HG03139 (cell line): ENCODE data around the gene SLC10A7.
A peak's percentile ranks its signal among the peaks of the same experiment; 100 is the strongest.

Experiments used
- ATAC-seq: cut with Tn5 transposase; IDR thresholded peaks from one replicate; pipeline ENCODE4 v1.9.1; 2021; ENCODE audit not compliant: unreplicated experiment

Gene SLC10A7, protein sequence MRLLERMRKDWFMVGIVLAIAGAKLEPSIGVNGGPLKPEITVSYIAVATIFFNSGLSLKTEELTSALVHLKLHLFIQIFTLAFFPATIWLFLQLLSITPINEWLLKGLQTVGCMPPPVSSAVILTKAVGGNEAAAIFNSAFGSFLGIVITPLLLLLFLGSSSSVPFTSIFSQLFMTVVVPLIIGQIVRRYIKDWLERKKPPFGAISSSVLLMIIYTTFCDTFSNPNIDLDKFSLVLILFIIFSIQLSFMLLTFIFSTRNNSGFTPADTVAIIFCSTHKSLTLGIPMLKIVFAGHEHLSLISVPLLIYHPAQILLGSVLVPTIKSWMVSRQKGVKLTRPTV

DNA sequence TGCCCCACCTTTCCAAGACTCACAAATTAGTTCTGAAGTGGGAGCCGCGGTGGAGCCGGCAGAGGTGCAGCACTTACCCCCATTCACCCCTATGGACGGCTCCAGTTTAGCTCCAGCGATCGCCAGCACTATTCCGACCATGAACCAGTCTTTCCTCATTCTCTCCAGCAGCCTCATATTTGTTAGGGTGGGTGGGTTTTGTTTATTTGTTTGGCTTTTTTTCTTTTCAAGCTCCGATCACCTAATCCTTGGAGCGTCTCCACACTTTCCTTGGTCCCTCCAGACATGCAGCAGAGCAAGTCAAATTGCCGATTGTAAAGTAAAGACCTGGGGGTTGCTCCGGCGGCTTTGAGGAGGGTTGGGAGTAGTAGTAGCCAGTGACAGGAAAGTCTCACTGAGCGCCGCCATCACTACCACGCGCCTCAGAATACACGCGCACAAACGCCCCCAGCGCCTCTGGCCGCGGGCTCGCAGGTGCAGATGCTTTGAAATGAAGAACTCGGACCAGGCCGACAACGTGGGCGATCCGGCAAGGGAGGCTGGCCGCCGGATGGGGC is at the start of gene SLC10A7:
SLC10A7 (minus strand) TSS at position 400 of the 557 bp plus-strand sequence; CDS start at position 177, 223 bp downstream.
- peak; percentile 75 for ATAC-seq

DNA sequence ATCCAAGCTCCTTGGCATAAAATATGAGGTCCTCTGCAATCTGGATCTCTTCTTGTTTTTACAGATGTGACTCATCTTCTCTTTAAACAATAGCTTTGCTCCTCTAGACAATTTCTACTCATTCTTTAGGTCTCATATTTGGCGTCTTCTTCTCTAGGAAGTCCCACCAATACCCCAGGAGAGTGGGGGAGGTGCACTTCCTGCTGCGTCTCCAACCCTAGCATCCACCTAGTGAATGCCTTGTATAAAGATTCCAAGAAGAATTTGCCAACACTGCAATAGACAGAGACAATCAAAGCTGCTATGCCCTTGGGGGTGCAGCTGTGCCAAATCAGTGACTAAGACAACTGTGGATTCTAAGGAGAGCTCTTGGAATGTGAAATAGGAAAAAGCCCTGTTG is 45.7 kb upstream of the SLC10A7 start:
- no peak for ATAC-seq

DNA sequence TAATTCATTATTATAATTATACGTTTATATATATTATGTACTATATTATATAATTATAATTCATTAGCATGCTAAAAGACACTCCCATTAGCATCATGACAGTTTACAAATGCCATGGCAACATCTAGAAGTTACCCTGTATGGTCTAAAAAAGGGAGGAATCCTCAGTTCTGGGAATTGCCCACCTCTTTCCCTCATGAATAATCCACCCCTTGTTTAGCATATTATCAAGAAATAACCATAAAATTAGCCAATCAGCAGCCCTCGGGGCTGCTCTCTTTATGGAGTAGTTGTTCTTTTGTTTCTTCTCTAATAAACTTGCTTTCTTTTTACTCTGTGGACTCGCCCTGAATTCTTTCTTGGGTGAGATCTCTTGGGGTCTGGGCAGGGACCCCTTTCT is 42.8 kb upstream of the SLC10A7 start:
- ATAC-seq: no peak

DNA sequence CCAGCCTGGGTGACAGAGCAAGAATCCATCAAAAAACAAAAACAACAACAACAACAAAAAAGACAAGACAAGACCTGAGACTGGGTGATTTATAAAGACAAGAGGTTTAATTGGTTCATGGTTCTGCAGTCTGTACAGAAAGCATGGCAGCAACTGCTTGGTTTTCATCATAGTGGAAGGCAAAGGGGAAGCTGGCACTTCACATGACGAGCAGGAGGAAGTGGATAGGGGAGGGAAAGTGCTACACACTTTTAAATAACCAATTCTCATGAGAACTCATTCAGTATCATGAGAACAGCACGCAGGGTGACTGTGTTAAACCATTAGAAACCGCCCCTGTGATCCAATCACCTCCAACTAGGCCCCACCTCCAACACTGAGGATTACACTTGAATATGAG is 28.4 kb upstream of the SLC10A7 start:
- no peak for ATAC-seq

DNA sequence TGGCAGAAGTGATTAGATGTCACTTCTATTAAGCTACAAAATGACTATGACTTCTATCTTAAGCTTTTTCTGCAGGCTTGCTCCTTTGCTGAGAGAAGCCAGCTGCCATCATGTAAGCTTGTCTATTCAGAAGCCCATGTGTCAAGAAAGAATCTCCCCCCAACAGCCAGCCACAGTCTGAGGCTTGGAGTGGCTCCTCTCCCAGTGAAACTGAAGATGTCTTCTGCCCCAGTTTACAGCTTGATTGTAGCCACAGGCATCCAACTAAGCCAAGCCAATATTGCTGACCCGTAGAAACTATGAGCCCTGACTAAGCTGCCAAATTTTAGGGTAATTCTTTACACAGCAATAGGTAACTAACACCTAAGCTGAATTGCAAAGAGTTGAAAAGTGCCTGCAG is 26.7 kb upstream of the SLC10A7 start:
- no peak for ATAC-seq

DNA sequence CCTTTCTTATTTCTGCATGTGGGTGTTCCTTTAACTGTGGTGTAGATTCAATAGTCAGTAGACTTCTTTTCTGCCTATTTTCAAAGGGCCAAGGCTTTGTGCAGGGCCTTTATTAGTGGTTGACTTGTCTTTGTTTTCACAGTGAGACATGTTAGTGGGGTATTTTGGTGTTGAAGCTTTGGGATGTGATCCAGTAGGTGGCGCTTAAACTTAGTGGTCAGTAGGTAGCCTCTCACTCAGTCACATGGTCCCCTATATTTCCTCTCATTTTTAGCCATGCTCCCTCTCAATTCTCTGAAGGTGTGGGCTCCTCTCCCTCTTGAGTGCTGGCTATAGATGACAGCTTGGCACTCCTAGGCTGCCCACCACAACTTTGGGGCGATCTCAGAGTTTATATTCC is 23.4 kb upstream of the SLC10A7 start:
- no peak for ATAC-seq

DNA sequence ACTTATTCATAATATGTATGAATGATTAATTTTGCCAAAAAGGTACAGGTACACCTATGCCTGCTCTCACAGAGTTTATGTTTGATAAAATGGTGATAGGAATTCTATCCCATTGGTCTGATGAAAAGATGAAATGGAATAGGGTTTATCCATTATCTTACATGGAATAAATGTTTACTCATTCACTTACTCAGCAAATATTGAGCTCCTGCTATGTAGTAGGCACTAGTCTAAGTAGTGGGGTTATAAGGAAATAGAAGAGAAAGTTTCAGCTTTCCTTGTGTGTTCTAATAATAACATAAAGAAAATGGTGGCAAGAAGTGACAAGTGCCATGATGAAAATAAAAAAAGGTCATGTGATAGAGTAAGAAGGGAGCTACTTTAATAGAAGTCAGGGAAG is 12.4 kb upstream of the SLC10A7 start:
- no peak for ATAC-seq

DNA sequence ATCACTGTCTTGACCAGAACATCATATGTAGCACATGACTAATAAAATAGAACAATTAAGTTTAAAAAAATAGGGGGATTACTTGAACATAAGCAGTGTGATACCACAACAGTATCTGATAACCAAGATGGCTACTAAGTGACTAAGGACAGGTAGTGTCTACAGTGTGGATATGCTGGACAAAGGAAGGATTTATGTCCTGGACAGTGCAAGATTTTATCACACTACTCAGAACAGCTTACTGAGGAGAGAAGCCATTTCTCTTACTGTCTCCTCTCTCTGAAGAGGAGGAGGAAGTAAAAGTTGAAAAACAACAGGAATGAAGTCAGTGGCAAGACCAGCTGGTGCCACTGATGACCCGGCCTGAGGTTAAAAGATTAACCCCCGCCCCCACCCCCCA is 4.0 kb upstream of the SLC10A7 start:
- no peak for ATAC-seq

DNA sequence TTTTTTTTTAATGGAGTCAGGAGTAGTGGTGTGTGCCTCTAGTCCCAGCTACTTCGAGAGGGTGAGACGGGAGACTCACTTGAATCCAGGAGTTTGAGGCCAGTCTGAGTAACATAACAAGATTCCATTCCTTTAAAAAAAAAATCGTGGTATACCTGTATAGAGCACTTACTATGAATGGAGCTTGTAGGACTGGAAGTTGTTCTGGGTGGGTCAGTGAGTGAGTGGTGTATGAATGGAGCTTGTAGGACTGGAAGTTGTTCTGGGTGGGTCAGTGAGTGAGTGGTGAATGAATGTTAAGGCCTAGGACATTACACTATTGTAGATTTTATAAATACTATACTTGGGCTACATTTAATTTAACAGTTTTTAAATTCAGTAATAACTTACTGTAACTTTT is 2.9 kb upstream of the SLC10A7 start:
- ATAC-seq: no peak

DNA sequence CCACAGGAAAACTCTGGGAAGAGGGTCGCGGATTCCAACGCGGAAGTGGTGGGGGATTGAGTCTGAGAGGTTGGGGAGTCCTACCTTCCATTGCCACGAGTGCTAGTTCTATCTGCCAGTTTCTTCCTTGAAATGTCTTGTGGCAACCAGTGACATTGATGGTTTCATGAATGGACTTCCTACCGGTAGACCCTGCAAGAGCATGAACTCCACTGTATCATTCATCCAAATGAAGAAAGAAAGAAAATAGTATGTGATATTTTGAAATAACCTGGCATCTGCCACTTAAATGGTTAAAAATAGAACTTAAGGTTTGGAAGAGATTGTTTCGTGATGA is 1.1 kb upstream of the SLC10A7 start:
- peak; percentile 19 for ATAC-seq

DNA sequence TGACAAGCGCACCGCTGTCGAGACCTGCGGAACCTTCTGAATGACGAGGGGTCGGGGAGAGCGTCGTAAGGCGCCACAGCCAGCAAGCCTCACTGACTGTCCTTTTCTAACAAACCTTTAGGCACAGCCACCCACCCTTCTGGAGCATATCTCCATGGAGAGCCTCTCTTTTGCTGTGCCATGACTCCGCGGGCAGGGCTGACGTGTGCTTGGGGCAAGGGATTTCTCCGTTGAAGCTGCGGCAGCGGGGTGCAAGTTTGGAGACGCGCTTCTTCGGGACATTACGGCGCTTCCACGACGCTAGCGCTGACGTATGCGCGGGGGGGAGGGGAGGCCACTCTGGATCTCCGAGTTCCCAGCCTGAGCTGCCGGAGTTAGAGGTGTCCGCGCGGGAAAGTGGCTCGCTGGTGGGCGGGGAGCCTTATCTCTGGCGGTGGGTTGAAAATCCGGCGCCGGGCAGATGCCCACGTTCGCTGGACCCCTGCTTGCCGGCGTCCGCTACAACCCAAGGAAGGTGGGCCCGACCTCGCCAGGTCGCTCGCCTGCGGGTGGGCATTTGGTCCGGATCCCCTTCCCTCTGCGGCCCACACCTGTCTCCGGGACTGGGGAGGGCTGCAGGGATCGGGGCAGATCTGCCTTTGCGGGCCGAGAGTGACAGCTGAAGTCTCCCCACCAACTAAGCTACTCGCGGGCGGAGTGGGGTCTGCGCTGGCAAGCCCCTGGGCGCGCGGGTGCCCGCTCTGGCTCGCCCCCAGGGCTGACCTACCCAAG is 543 bp upstream of the SLC10A7 start:
- ATAC-seq: peak; percentile 69

DNA sequence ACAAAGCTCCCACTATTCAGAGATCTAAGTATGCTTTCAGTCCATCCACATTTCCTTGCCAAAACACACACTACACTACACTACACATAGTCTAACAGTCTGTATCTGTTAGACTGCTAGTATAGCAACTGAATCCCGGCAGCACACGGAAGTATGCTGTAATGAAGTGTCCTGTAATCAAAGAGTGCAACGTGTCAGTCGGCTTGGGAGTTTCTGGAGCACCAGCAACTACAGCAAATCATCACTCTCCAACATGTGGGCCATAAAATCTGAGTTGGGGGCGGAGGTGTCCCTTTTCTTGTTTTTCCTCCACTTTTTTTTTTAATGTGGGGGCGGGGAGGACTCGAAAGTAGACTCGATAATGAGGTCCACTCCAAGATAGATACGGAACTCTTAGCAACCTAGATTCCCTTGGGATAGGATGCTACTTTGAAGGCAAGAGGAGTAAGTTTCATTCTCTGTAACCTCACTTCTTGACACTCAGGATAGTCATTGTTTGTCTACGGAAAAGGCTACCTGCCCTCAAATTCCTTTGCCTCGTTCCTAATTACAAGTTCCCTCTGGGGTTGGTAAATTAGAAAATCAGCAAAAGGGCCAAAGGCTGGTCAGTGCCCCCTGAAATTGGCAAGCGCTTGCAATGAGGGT is 722 bp downstream of the SLC10A7 start:
- peak; percentile 30 for ATAC-seq

DNA sequence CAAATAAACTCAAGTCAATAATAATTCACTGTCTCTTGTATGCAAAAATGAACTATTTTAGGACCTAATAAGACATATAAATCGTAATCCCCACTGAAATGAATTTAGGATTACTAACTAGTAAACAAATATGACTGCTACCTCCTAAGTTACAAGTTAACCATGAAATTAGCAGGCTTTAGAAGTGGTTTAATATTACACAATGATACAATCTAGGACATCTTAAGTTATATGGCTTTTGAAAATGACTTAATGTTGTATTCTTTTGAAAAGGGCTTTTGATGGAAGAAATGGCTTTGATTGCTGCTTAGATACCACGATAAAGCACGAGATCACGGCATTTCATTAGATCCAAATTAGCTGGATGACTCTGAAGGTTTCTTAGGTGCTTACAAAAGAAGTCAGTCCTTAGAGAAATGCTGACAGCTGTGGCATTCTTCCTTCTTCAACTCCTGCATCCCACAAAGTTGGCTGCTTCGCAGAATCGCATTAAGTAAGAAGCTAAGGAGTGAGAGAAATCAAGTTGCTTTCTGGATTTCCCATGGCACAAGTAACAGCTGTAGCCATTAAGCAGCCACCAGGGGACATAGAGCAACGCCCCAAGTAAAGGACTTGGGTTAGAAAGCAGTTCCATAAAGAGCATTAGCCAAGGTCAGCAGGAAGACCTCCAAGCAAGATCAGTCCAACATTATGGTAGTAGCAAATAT is 6.9 kb downstream of the SLC10A7 start:
- no peak for ATAC-seq

DNA sequence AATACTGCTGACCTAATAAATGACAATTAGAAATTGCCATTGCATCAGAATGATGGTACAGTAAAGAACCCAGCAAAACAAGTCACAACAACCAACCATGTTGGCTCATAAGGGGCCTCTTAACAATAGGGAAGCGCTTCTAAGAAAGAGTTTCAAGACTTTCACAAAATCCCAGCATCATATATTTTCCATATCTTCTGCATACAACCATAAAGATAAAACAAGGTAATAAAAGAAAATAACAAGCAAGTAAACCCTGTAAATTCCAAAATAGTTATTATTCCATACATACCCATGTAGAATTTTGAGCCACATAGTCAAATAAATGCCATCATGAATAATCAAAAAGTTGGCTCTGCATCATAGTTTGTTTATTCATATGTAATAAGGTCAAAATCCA is 8.2 kb downstream of the SLC10A7 start:
- ATAC-seq: no peak

DNA sequence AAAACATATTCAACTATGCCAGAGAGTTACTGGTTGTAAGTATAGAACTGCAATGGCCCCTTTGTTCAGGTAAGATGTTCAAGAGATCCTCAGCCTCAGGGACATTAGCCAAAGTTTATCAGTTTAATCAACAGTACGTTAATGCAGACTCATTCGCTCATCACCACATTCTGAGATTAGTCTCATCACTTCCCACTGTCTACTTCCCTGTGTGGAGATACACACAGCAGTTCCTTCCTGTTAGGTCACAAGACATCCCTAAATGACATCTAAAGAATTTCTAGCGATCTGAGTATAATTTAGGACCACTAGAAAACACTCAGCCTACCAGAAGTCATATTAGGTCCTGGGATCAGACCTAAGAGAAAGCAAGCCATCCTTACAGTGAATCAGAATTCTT is 10.4 kb downstream of the SLC10A7 start:
- ATAC-seq: no peak

DNA sequence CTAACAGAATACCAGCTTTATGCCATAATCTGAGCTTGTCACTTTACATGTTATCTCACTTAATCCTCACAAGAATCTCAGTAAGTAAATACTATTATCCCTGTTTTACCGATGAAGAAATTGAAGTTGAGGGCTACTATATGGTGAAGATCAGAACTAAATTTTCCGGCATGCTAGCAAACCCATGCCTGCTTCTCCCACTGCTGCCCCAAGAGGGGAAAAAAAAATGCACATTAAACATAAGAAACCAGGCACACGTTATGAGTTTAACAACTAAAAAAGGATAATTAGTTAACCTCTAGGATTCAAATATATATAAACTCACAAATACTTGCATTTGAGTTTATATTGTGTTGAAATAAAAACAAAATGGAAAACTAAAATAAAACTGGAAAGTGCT is 10.8 kb downstream of the SLC10A7 start:
- ATAC-seq: no peak

DNA sequence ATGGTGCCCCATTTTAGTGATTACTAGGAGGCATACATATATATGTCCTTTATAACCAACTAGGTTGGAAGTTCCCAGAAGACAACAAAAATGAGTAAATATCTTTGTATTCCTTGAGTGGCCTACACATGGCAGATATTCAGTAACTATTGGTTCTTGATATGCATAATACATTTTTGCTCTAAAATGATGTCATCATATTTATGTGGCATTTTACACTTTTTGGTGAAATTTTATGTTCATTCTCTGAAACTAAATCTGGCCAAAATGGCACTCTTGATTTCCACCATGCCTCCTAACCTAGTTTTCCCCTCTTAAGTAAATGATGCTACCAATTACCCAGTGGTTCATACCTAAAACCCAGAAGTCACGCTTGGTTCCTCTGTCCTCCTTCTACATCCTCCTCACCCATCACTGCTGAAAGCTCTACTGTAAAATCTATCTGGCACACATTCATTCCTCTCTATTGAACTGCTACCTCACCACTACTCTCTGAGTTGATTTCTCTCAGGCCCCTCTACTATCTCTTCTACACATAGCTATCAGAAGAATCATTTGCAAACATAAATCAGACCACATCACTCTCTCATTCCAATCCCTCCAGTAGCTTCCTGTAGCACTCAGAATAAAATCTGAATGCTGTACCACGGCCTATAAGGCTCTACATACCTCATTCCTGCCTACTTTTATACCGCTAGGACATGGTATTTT is 13.4 kb downstream of the SLC10A7 start:
- ATAC-seq: no peak

DNA sequence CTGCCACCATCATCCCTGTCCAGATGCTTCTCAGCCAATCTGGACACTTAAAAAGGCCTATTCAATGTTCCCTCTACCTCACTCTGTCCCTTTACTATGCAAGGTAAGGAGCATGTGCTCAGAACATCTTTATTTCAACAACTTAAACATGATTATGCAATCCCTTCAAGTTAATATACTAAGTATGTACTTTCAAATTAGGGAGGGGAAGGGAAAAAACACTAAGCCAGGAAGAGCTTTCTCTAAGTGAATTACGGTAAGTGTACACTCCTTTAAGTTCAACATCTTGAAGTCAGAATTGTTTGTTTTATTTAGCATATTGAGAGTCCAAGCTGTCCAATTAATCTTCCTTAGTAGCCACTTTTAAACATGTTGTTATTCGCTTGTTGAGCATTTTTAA is 14.1 kb downstream of the SLC10A7 start:
- ATAC-seq: no peak

DNA sequence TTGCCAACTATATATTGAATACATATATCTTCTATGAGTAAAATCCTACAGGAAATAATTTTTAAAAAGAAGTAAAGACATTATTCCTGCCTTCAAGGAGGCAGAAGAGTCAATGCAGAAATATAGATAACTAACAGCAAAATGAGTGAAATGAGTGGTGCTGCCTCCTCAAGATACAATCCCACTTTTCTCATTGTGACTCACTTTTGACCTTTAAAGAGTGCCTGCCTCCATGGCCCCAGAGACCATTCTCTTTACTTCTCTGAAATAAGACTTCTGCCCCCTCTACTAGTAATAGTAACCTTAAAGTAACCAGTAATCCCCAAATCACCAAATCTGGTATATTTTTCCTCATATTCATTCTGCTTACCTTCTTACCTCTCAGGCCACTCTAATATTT is 15.5 kb downstream of the SLC10A7 start:
- no peak for ATAC-seq

DNA sequence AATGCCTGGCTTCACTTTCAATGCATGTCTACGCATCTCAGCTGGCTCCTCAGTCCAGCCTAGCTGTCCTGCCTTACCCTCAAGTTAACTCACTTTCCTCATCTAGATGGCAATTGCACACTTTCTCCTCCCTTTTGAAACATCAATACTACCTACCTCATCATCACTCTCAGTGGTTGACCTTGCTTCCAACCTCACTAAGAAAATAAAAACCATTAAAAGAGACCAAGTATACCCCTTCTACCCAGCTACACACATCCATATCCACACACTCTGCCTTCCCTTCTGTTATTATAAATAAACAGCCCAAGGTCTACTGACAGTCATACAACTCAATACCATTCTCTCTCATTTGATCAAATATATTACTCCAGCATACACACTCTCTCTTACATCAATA is 21.5 kb downstream of the SLC10A7 start:
- no peak for ATAC-seq

DNA sequence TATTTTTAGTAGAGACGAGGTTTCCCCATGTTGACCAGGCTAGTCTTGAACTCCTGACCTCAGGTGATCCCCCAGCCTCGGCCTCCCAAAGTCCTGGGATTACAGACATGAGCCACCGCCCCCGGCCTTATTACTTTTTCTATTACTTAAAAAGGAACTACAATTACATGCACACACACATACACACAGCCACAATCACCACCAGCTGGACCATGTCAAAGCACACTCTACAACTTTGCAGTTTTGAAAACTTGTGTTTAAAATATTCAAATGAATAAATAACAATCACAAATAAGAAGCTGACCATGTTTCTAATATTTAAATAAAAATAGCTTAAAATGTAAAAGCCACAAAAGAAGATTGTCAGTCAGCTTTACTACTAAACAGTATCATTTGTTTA is 23.4 kb downstream of the SLC10A7 start:
- no peak for ATAC-seq
